Measurements from ENCODE around the gene MAP4K4. TPM values are rescaled to one million over a fixed set of nuclear protein-coding genes. Genes with fewer than 3 reads are reported as not detected.

The MAP4K4 gene
- total and polyA plus RNA-seq, 5 donors from 2014 or later = 6.7 to 179 (median 14.7) TPM

GRCh38 chr2:101756266-101756665, 58.8 kb downstream of the MAP4K4 start:
- Histone ChIP-seq H3K27ac (ENCODE audit: insufficient read depth, low read length, poor library complexity, severe bottlenecking) (no peak overlapping the region), H3K4me3 (ENCODE audit: low read depth, low read length) (no peak overlapping the region), H3K9me3 (ENCODE audit: control insufficient read depth in 2 of 2, low read length in 2 of 2) (no peaks in the 10 kb centered on the region), H3K36me3 (ENCODE audit: control insufficient read depth, insufficient read depth, low read length) (no peaks in the 10 kb centered on the region), H3K27me3 (ENCODE audit: control insufficient read depth, insufficient read depth, low read length) (no peaks in the 10 kb centered on the region), H3K4me1 (ENCODE audit: control insufficient read depth, insufficient read depth, low read length, poor library complexity, severe bottlenecking) (peaks cover 39% of the 10 kb centered on the region)
- ATAC-seq (ENCODE audit: low read depth in 2 of 2) (no peak), DNase-seq (no peak)
- peaks cover 48 to 83% (median 69%) of the 10 kb centered on the region in 4 donors for H3K4me1 Mint-ChIP-seq
- no peaks in the 10 kb centered on the region for H3K27me3 Mint-ChIP-seq
- peak overlapping the region in 2 of 3 donors; percentile 26 to 89 for H3K27ac Mint-ChIP-seq
- H3K36me3 Mint-ChIP-seq = no peaks in the 10 kb centered on the region
- H3K4me3 Mint-ChIP-seq = no peak overlapping the region
- peaks cover 0 to 1% (median 0%) of the 10 kb centered on the region in 7 donors for H3K9me3 Mint-ChIP-seq

DNA sequence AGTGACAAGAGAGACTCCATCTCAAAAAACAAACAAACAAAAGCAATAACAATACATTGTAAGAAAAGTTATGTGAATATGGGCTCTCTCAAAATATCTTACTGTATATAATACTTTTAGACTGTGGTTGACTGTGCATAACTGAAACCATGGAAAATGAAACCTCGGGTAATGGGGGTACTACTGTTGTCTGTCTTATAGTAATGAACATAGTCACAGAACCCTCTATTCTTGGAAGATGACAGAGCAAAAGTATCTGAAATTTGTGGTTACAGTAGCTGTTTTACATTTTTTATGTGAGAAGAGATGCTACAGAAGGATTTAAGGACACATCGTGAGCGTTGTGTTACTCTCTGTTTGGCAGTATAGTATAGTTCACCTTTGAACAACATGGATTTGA, 60.5 kb downstream of the MAP4K4 start:
- ATAC-seq (ENCODE audit: low read depth in 2 of 2) (peak; percentile 51 to 60), DNase-seq (peak in 1 of 3 donors; percentile 76)
- Histone ChIP-seq H3K9me3 (ENCODE audit: control insufficient read depth in 2 of 2, low read length in 2 of 2) (no peaks in the 10 kb centered on the region), H3K27me3 (ENCODE audit: control insufficient read depth, insufficient read depth, low read length) (no peaks in the 10 kb centered on the region), H3K27ac (ENCODE audit: insufficient read depth, low read length, poor library complexity, severe bottlenecking) (no peak overlapping the region), H3K4me1 (ENCODE audit: control insufficient read depth, insufficient read depth, low read length, poor library complexity, severe bottlenecking) (peaks cover 45% of the 10 kb centered on the region), H3K36me3 (ENCODE audit: control insufficient read depth, insufficient read depth, low read length) (no peaks in the 10 kb centered on the region), H3K4me3 (ENCODE audit: low read depth, low read length) (peak overlapping the region; percentile 65)
- Mint-ChIP-seq H3K4me3 (peak overlapping the region; percentile 42 to 85 (median 65)), H3K27ac (peak overlapping the region in 1 of 3 donors; percentile 89), H3K9me3 (peaks cover 0 to 1% (median 0%) of the 10 kb centered on the region in 7 donors), H3K36me3 (peaks cover 8% of the 10 kb centered on the region), H3K27me3 (no peaks in the 10 kb centered on the region), H3K4me1 (peaks cover 34 to 81% (median 64%) of the 10 kb centered on the region in 4 donors)

GRCh38 chr2:101759162-101759561, 61.7 kb downstream of the MAP4K4 start:
- H3K36me3 Mint-ChIP-seq = peaks cover 8% of the 10 kb centered on the region
- H3K27ac Mint-ChIP-seq = peak overlapping the region in 1 of 3 donors; percentile 69
- no peaks in the 10 kb centered on the region for H3K36me3 ChIP-seq (ENCODE audit: control insufficient read depth, insufficient read depth, low read length)
- peak overlapping the region in 1 of 4 donors; percentile 37 for H3K4me3 Mint-ChIP-seq
- ATAC-seq (ENCODE audit: low read depth in 2 of 2) (no peak), DNase-seq (no peak)
- no peaks in the 10 kb centered on the region for H3K9me3 ChIP-seq (ENCODE audit: control insufficient read depth in 2 of 2, low read length in 2 of 2)
- peaks cover 43% of the 10 kb centered on the region for H3K4me1 ChIP-seq (ENCODE audit: control insufficient read depth, insufficient read depth, low read length, poor library complexity, severe bottlenecking)
- H3K9me3 Mint-ChIP-seq = peaks cover 0 to 1% (median 0%) of the 10 kb centered on the region in 7 donors
- H3K4me1 Mint-ChIP-seq = peaks cover 35 to 80% (median 63%) of the 10 kb centered on the region in 4 donors
- no peaks in the 10 kb centered on the region for H3K27me3 Mint-ChIP-seq
- no peak overlapping the region for H3K4me3 ChIP-seq (ENCODE audit: low read depth, low read length)
- H3K27me3 ChIP-seq (ENCODE audit: control insufficient read depth, insufficient read depth, low read length) = no peaks in the 10 kb centered on the region
- no peak overlapping the region for H3K27ac ChIP-seq (ENCODE audit: insufficient read depth, low read length, poor library complexity, severe bottlenecking)

GRCh38 chr2:101762451-101763171, 65.1 kb downstream of the MAP4K4 start:
- Histone ChIP-seq H3K4me1 (ENCODE audit: control insufficient read depth, insufficient read depth, low read length, poor library complexity, severe bottlenecking) (peaks cover 51% of the 10 kb centered on the region), H3K27ac (ENCODE audit: insufficient read depth, low read length, poor library complexity, severe bottlenecking) (no peak overlapping the region)

GRCh38 chr2:101763496-101764333, 66.2 kb downstream of the MAP4K4 start:
- Histone ChIP-seq H3K4me1 (ENCODE audit: control insufficient read depth, insufficient read depth, low read length, poor library complexity, severe bottlenecking) (peaks cover 60% of the 10 kb centered on the region), H3K27me3 (ENCODE audit: control insufficient read depth, insufficient read depth, low read length) (no peaks in the 10 kb centered on the region), H3K4me3 (ENCODE audit: low read depth, low read length) (no peak overlapping the region), H3K27ac (ENCODE audit: insufficient read depth, low read length, poor library complexity, severe bottlenecking) (no peak overlapping the region), H3K9me3 (ENCODE audit: control insufficient read depth in 2 of 2, low read length in 2 of 2) (no peaks in the 10 kb centered on the region), H3K36me3 (ENCODE audit: control insufficient read depth, insufficient read depth, low read length) (no peaks in the 10 kb centered on the region)
- Mint-ChIP-seq H3K9me3 (no peaks in the 10 kb centered on the region), H3K36me3 (peaks cover 8% of the 10 kb centered on the region), H3K27ac (peak overlapping the region in 2 of 3 donors; percentile 29 to 74), H3K27me3 (no peaks in the 10 kb centered on the region), H3K4me3 (peak overlapping the region in 3 of 4 donors; percentile 15 to 27 (median 21)), H3K4me1 (peaks cover 31 to 80% (median 66%) of the 10 kb centered on the region in 4 donors)
- DNase-seq (no peak), ATAC-seq (ENCODE audit: low read depth in 2 of 2) (no peak)

More at GRCh38 chr2:101762451-101763171, 65.1 kb downstream of the MAP4K4 start:
- peaks cover 28 to 80% (median 67%) of the 10 kb centered on the region in 4 donors for H3K4me1 Mint-ChIP-seq
- Histone ChIP-seq H3K36me3 (ENCODE audit: control insufficient read depth, insufficient read depth, low read length) (no peaks in the 10 kb centered on the region), H3K4me3 (ENCODE audit: low read depth, low read length) (no peak overlapping the region), H3K9me3 (ENCODE audit: control insufficient read depth in 2 of 2, low read length in 2 of 2) (no peaks in the 10 kb centered on the region), H3K27me3 (ENCODE audit: control insufficient read depth, insufficient read depth, low read length) (no peaks in the 10 kb centered on the region)
- peaks cover 8% of the 10 kb centered on the region for H3K36me3 Mint-ChIP-seq
- no peaks in the 10 kb centered on the region for H3K27me3 Mint-ChIP-seq
- peaks cover 0 to 1% (median 0%) of the 10 kb centered on the region in 7 donors for H3K9me3 Mint-ChIP-seq
- ATAC-seq (ENCODE audit: low read depth in 2 of 2) (no peak), DNase-seq (no peak)
- peak overlapping the region; percentile 56 to 75 (median 68) for H3K27ac Mint-ChIP-seq
- H3K4me3 Mint-ChIP-seq = peak overlapping the region; percentile 1 to 45 (median 33)

GRCh38 chr2:101766337-101766736, 68.8 kb downstream of the MAP4K4 start:
- DNase-seq (no peak), ATAC-seq (ENCODE audit: low read depth in 2 of 2) (no peak)
- H3K4me1 Mint-ChIP-seq = peaks cover 46 to 95% (median 79%) of the 10 kb centered on the region in 4 donors
- no peaks in the 10 kb centered on the region for H3K27me3 ChIP-seq (ENCODE audit: control insufficient read depth, insufficient read depth, low read length)
- H3K36me3 Mint-ChIP-seq = peaks cover 8% of the 10 kb centered on the region
- no peaks in the 10 kb centered on the region for H3K9me3 ChIP-seq (ENCODE audit: control insufficient read depth in 2 of 2, low read length in 2 of 2)
- H3K9me3 Mint-ChIP-seq = no peaks in the 10 kb centered on the region
- peak overlapping the region; percentile 43 to 74 (median 59) for H3K27ac Mint-ChIP-seq
- H3K4me1 ChIP-seq (ENCODE audit: control insufficient read depth, insufficient read depth, low read length, poor library complexity, severe bottlenecking) = peaks cover 75% of the 10 kb centered on the region
- H3K4me3 ChIP-seq (ENCODE audit: low read depth, low read length) = peak overlapping the region; percentile 42
- no peak overlapping the region for H3K27ac ChIP-seq (ENCODE audit: insufficient read depth, low read length, poor library complexity, severe bottlenecking)
- no peaks in the 10 kb centered on the region for H3K27me3 Mint-ChIP-seq
- peak overlapping the region in 3 of 4 donors; percentile 22 to 62 (median 50) for H3K4me3 Mint-ChIP-seq
- H3K36me3 ChIP-seq (ENCODE audit: control insufficient read depth, insufficient read depth, low read length) = no peaks in the 10 kb centered on the region

DNA sequence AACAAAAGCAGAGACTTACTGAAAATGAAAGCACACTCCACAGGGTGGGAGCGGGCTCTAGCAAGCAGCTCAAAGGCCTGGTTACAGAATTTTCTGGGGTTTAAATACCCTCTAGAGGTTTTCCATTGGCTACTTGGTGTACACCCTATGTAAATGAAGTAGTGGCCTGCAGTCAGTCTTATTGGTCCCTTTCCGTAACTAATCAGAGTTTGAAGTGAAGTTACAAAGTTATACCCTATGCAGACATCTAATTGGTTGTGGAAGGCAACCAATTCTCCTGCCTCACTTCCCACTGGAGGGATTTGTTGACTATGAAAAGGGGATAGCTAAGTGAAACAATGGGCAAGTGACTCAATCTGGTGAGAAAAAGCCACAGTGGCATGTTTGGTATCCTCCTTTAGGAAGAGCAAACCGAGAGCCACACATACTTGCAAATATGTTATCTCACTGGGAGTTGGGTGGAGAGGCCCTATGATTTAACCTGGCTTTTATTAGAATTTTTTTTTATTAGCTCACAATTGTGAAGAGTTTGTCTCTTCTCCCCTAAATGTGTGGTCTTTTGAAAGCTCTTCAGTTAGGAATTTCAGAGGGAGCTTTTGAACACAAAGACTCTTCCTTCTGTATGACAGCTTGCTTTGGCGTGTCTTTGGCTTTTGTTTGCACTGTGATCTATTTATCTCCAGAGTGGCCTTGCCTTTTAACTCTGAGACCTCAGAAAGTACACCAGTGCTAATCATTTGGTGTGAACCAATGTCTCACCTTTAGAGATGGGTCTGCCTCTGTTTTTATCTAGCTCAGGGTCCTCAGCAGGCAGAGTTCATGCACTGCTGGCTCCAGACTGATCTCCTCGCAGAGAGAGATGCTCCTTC, 69.6 kb downstream of the MAP4K4 start:
- peak overlapping the region; percentile 25 to 51 (median 48) for H3K4me3 Mint-ChIP-seq

More for the DNA sequence above, 69.6 kb downstream of the MAP4K4 start:
- Mint-ChIP-seq H3K27ac (peak overlapping the region; percentile 20 to 74 (median 72)), H3K4me1 (peaks cover 49 to 96% (median 83%) of the 10 kb centered on the region in 4 donors), H3K9me3 (no peaks in the 10 kb centered on the region), H3K27me3 (no peaks in the 10 kb centered on the region), H3K36me3 (peaks cover 8% of the 10 kb centered on the region)
- H3K36me3 ChIP-seq (ENCODE audit: control insufficient read depth, insufficient read depth, low read length) = no peaks in the 10 kb centered on the region
- H3K4me3 ChIP-seq (ENCODE audit: low read depth, low read length) = peak overlapping the region; percentile 3
- ATAC-seq (ENCODE audit: low read depth in 2 of 2) (no peak), DNase-seq (no peak)
- H3K4me1 ChIP-seq (ENCODE audit: control insufficient read depth, insufficient read depth, low read length, poor library complexity, severe bottlenecking) = peaks cover 78% of the 10 kb centered on the region
- H3K27ac ChIP-seq (ENCODE audit: insufficient read depth, low read length, poor library complexity, severe bottlenecking) = peak overlapping the region; percentile 7
- H3K9me3 ChIP-seq (ENCODE audit: control insufficient read depth in 2 of 2, low read length in 2 of 2) = no peaks in the 10 kb centered on the region
- H3K27me3 ChIP-seq (ENCODE audit: control insufficient read depth, insufficient read depth, low read length) = no peaks in the 10 kb centered on the region

Measured in CD4-positive, CD25-positive, alpha-beta regulatory T cell (primary cell).